Thymus (tissue), 14 donors: ENCODE results near the gene PSMB9. TPM values are rescaled to one million over a fixed set of nuclear protein-coding genes. Genes with fewer than 3 reads are reported as not detected.
"Not testable (repeated sequence)": the region's sequence is repeated elsewhere in the genome, so short reads cannot be mapped to it uniquely, and the experiment has no call there.

ENCODE experiments used
- DNase-seq, 9 donors: peaks; one replicate each; pipeline ENCODE4 v3.0.0-alpha.2; 2013; ENCODE audit warnings: low spot score in 9 of 9, low read depth in 6 of 9, missing footprints in 1 of 9
- H3K27ac ChIP-seq, 2 donors: one replicate each; pipeline ENCODE4 v1.5.1; 2013; ENCODE audit warnings: control low read depth in 1 of 2, low read depth in 1 of 2, low read length in 1 of 2, mild to moderate bottlenecking in 1 of 2, moderate library complexity in 1 of 2
- H3K27me3 ChIP-seq, 2 donors: one replicate each; pipeline ENCODE4 v1.5.1; 2013; ENCODE audit warnings: low read length in 1 of 2; ENCODE audit not compliant: control insufficient read depth in 2 of 2, insufficient read depth in 1 of 2
- H3K36me3 ChIP-seq, 2 donors: one replicate each; pipeline ENCODE4 v1.5.1; 2013; ENCODE audit warnings: low read length in 1 of 2, mild to moderate bottlenecking in 1 of 2, moderate library complexity in 1 of 2; ENCODE audit not compliant: control insufficient read depth in 2 of 2, insufficient read depth in 2 of 2
- H3K4me1 ChIP-seq, 2 donors: one replicate each; pipeline ENCODE4 v1.5.1; 2013; ENCODE audit warnings: low read length in 2 of 2; ENCODE audit not compliant: control insufficient read depth in 2 of 2, insufficient read depth in 2 of 2
- H3K4me3 ChIP-seq, 2 donors: one replicate each; pipeline ENCODE4 v1.5.1; 2013; ENCODE audit warnings: low read length in 2 of 2, control low read depth in 1 of 2, mild to moderate bottlenecking in 1 of 2
- H3K9me3 ChIP-seq, 2 donors: one replicate each; pipeline ENCODE4 v1.5.1; 2013; ENCODE audit warnings: low read length in 1 of 2, mild to moderate bottlenecking in 1 of 2; ENCODE audit not compliant: control insufficient read depth in 2 of 2, insufficient read depth in 1 of 2
- WGBS: extraction: QIAGEN DNeasy Blood & Tissue Kit; methylation state at CpG from one replicate; pipeline ENCODE4 v1.1.7; 2013; 5-methylcytosine and 5-hydroxymethylcytosine counted together
- long read RNA-seq, 10 donors: transcript quantifications; one replicate each; lab custom pipeline, GENCODE V29; 2026
- polyA plus RNA-seq: library from polyadenylated mRNA; stranded (reverse); fragments of 200-250 nt; gene quantifications from one replicate; pipeline ENCODE4 v1.2.3, GENCODE V29; 2013
- total RNA-seq: library from RNA; stranded (reverse); fragments of 120-200 nt; gene quantifications from one replicate; pipeline ENCODE4 v1.2.4, GENCODE V29; 2013
- donor health status: healthy.

Gene PSMB9
- 159 TPM for total RNA-seq
- polyA plus RNA-seq: 143 TPM
- long read RNA-seq, donor 1, transcript PSMB9-207 (6 exons, 782 nt): major isoform, 5 of 5 reads
- long read RNA-seq, donor 1, partial matches to known transcripts: 0 of 5 reads
- long read RNA-seq, donor 1, other reads (novel, unspliced or antisense): 0 of 5 reads
- long read RNA-seq, donor 2: 0 reads
- long read RNA-seq, donor 3, transcript PSMB9-207 (6 exons, 782 nt): major isoform, 121 of 214 reads
- long read RNA-seq, donor 3, partial matches to known transcripts: 91 of 214 reads
- long read RNA-seq, donor 3, other reads (novel, unspliced or antisense): 0 of 214 reads
- long read RNA-seq, donor 4, transcript PSMB9-207 (6 exons, 782 nt): major isoform, 44 of 94 reads
- long read RNA-seq, donor 4, partial matches to known transcripts: 50 of 94 reads
- long read RNA-seq, donor 4, other reads (novel, unspliced or antisense): 0 of 94 reads
- long read RNA-seq, donor 5, transcript PSMB9-207 (6 exons, 782 nt): major isoform, 147 of 232 reads
- long read RNA-seq, donor 5, partial matches to known transcripts: 85 of 232 reads
- long read RNA-seq, donor 5, other reads (novel, unspliced or antisense): 0 of 232 reads
- long read RNA-seq, donor 6, transcript PSMB9-207 (6 exons, 782 nt): major isoform, 57 of 67 reads
- long read RNA-seq, donor 6, partial matches to known transcripts: 10 of 67 reads
- long read RNA-seq, donor 6, other reads (novel, unspliced or antisense): 0 of 67 reads
- long read RNA-seq, donor 7, transcript PSMB9-207 (6 exons, 782 nt): major isoform, 73 of 178 reads
- long read RNA-seq, donor 7, partial matches to known transcripts: 77 of 178 reads
- long read RNA-seq, donor 7, other reads (novel, unspliced or antisense): 28 of 178 reads
- long read RNA-seq, donor 8, transcript PSMB9-207 (6 exons, 782 nt): major isoform, 28 of 36 reads
- long read RNA-seq, donor 8, partial matches to known transcripts: 8 of 36 reads
- long read RNA-seq, donor 8, other reads (novel, unspliced or antisense): 0 of 36 reads
- long read RNA-seq, donor 9, transcript PSMB9-207 (6 exons, 782 nt): major isoform, 25 of 74 reads
- long read RNA-seq, donor 9, partial matches to known transcripts: 31 of 74 reads
- long read RNA-seq, donor 9, other reads (novel, unspliced or antisense): 18 of 74 reads
- long read RNA-seq, donor 10, transcript PSMB9-207 (6 exons, 782 nt): major isoform, 57 of 81 reads
- long read RNA-seq, donor 10, partial matches to known transcripts: 24 of 81 reads
- long read RNA-seq, donor 10, other reads (novel, unspliced or antisense): 0 of 81 reads

DNA sequence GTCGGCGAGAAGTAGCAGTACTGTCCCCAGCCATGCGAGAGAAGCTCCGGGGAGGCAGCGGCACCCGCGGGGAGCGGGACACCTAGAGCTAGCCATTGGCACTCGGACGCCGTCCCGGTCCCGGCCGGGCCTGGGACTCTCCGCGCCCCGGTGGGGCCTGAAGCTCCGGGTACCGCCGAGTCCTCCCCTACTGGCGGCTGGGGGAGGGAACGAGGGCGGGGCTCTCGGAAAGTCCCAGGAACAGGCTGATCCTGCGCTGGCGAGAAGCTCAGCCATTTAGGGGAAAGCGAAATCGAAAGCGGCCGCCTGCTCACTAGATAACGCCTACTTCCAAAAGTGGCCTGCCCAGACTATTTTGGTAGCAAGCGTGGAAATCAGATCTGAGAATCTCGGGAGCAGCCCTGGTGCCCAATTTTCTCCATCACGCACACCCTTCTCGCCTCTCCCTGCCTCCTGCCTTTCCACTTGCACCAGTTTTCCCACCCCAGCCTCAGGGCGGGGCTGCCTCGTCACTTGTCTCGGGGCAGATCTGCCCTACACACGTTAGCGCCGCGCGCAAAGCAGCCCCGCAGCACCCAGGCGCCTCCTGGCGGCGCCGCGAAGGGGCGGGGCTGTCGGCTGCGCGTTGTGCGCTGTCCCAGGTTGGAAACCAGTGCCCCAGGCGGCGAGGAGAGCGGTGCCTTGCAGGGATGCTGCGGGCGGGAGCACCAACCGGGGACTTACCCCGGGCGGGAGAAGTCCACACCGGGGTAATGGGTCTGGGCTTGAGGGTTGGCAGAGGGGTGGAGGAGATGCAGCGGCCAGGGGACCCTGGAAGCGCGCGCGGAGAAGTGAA is at the start of gene PSMB9, which contains the start of gene TAP1:
Gene PSMB9 (plus strand): TSS at position 652 of the 835 bp plus-strand sequence. CDS start 38 bp downstream, at position 690.
Gene TAP1 (minus strand): TSS at position 164 of the 835 bp plus-strand sequence. CDS start 68 bp downstream, at position 96.
- Histone ChIP-seq H3K27me3 (peaks cover 0 to 2% of the 10 kb centered on the region in 2 donors), H3K27ac (peak within 1 kb of the TSS; percentile 95 to 96), H3K4me3 (peak within 1 kb of the TSS; percentile 83 to 100), H3K36me3 (peaks cover 30 to 58% of the 10 kb centered on the region in 2 donors), H3K9me3 (no peaks in the 10 kb centered on the region), H3K4me1 (peaks cover 16 to 44% of the 10 kb centered on the region in 2 donors)
- WGBS: under 1% methylated on average over 68 of the region's 68 CpGs
- peak; percentile 87 to 97 (median 94) for DNase-seq

DNA sequence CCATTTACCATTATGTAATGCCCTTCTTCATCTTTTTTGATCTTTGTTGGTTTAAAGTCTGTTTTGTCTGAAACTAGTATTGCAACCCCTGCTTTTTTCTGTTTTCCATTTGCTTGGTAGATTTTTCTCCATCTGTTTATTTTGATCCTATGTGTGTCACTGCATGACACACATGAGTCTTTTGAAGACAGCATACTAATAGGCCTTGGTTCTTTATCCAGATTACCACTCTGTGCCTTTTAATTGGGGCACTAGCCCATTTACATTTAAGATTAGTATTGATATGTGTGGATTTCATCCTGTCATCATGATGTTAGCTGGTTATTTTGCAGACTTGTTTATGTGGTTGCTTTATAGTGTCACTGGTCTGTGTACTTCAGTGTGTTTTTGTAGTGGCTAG is 48.6 kb upstream of the PSMB9 start:
- not testable (repeated sequence) for H3K4me1 ChIP-seq, H3K27me3 ChIP-seq, H3K36me3 ChIP-seq, H3K4me3 ChIP-seq, H3K9me3 ChIP-seq, H3K27ac ChIP-seq, DNase-seq

DNA sequence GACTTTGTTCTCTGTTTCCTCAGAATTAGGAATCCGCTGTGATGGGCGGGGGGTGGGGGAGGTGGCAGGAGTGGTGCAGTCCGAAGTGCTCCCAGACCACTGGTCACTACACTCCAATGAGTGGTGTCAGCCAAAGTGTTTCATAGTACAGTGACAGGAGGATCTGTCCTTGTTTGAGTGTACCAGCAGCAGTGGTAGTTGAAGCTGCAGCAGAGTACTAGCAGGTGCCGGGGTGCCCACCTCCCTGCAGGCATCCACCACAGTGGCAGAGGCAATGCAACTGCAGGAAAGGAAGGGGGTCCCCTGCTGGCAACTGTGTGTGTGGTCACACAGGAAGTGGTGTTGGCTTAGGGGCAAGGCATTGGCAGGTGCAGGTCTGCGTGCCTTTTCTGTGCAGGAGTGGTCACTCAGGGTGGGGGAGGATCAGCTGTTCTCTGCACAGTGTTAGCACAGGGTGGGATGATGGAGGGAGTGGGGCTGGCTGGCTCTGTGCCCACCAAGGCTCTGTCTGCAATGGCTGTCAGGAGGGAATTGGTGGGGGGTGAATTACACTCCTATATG is 46.9 kb upstream of the PSMB9 start:
- Histone ChIP-seq H3K4me3 (no peak overlapping the region), H3K4me1 (peaks cover 0 to 4% of the 10 kb centered on the region in 2 donors), H3K27me3 (no peaks in the 10 kb centered on the region), H3K36me3 (no peaks in the 10 kb centered on the region), H3K27ac (no peak overlapping the region), H3K9me3 (no peaks in the 10 kb centered on the region)
- peak in 2 of 9 donors; percentile 20 to 47 for DNase-seq
- 68% methylated on average over 5 of the region's 5 CpGs for WGBS

DNA sequence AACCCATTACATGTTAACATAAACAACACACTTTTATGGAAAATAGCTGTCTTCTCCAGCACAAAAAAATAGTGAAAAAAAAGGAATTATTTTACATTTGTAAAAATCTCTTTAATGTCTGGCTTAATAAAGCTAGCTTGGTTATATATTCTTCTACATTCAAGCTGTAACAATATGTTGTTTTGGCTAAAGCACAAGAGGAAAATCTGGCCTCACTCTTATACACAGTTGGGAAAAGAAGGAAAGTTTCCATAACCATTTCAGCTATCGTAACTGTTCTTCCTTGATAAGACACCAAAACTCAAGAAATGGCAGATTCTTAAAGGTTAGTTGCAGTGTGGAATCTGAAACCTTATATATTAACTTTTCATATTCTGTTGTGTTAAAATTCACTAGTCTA is 44.8 kb upstream of the PSMB9 start:
- WGBS: 56% methylated on average over 1 of the region's 1 CpG
- Histone ChIP-seq H3K4me1 (peaks cover 0 to 4% of the 10 kb centered on the region in 2 donors), H3K4me3 (no peak overlapping the region)

DNA sequence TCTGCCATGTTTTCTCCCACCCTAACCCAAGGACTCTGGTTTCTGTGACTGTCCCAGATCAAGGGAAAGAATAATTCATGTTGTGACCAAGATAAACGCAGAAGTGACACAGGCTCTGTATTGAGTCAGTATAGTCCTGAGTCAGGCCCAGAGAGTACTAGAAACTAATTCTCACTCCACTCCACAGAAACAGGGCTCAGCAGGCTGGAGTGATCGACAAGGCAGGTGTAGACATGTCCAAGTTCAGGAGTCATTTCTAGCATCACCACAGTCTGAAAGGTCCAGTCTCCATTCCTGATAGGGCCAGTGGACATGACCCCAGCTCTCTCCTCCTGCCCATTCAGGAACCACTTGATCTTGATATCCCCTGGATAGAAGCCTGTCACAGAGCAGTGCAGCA is 39.8 kb upstream of the PSMB9 start:
- no peak overlapping the region for H3K4me3 ChIP-seq
- H3K9me3 ChIP-seq: no peaks in the 10 kb centered on the region
- no peaks in the 10 kb centered on the region for H3K36me3 ChIP-seq
- DNase-seq: no peak
- H3K27me3 ChIP-seq: no peaks in the 10 kb centered on the region
- H3K27ac ChIP-seq: no peak overlapping the region
- H3K4me1 ChIP-seq: no peaks in the 10 kb centered on the region
- WGBS: 75% methylated on average over 2 of the region's 2 CpGs

More for the DNA sequence above, 44.8 kb upstream of the PSMB9 start:
- no peaks in the 10 kb centered on the region for H3K27me3 ChIP-seq
- no peak overlapping the region for H3K27ac ChIP-seq
- H3K9me3 ChIP-seq: no peaks in the 10 kb centered on the region
- no peak for DNase-seq
- H3K36me3 ChIP-seq: no peaks in the 10 kb centered on the region

DNA sequence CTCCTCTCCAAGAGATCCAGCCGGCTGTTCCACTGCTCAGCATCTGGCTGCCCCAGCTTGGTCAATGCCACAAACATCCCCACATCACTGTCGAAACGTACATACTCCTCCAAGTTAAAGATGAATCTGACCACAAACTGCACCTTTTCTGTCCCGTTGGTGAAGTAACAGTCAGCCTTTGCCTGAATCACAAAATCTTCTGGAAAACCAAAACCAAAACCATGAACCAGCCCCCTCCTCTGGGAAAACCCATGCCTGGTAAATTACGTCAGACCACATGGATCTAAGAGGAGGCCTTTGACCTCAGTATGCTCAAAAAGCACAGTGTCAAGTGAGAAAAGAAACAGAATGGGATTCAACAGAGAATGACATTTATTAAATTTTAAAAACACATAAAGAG is 38.9 kb upstream of the PSMB9 start:
- no peak for DNase-seq
- WGBS: 60% methylated on average over 5 of the region's 5 CpGs

DNA sequence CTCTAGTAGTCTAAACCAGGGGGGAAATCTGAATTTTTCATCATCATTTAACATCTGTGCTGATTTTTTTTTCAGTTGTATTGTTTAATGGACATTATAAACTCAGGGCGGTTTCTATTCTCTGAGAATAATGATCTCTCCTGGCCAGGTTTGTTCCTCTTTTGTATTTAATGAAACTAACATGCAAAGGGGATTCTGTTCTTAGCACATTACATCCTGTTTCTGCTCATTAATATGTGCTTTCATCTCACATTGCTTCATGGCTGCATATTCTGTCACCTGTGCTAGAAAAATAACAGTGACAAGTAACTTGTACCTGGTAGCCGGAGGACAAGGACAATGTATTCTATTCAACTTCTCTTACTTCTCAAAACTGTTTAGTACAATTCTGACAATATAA is 38.0 kb upstream of the PSMB9 start:
- DNase-seq: no peak
- peak overlapping the region in 1 of 2 donors; percentile 9 for H3K4me3 ChIP-seq
- H3K36me3 ChIP-seq: no peaks in the 10 kb centered on the region
- WGBS: 64% methylated on average over 2 of the region's 2 CpGs
- H3K9me3 ChIP-seq: no peaks in the 10 kb centered on the region
- H3K27ac ChIP-seq: peak overlapping the region in 1 of 2 donors; percentile 70
- H3K27me3 ChIP-seq: no peaks in the 10 kb centered on the region
- H3K4me1 ChIP-seq: no peaks in the 10 kb centered on the region

More for the DNA sequence above, 38.9 kb upstream of the PSMB9 start:
- no peak overlapping the region for H3K4me3 ChIP-seq
- no peaks in the 10 kb centered on the region for H3K9me3 ChIP-seq
- no peaks in the 10 kb centered on the region for H3K4me1 ChIP-seq
- H3K27me3 ChIP-seq: no peaks in the 10 kb centered on the region
- H3K27ac ChIP-seq: no peak overlapping the region
- H3K36me3 ChIP-seq: no peaks in the 10 kb centered on the region

DNA sequence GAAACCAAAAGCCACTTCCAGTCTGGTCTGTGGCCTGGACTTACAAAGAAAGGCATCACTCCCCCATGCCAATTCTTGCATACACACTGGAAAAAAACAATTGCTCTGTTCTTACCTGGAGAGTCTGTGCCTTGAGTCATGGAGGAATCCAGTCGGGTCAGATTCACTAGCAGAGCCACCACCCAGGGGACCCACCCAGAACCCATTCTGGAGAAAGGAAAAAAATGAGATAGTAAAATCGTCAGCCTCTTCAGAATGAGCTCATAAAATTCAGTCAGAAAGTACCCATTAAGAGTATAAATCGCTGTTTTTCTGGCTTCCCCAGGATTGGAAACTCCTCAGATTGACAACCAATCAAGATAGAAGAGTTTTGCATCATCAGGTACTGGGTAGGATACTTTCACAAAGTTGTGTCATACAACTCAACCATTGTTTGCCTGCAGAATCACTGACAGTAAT is 37.2 kb upstream of the PSMB9 start, which contains the start of gene HLA-DOB:
Gene HLA-DOB (minus strand): TSS at position 257 of the 459 bp plus-strand sequence. CDS start 51 bp downstream, at position 206.
- WGBS: 88% methylated on average over 3 of the region's 3 CpGs
- peak in 1 of 9 donors; percentile 55 for DNase-seq
- Histone ChIP-seq H3K4me1 (no peaks in the 10 kb centered on the region), H3K27ac (peak within 1 kb of the TSS; percentile 66 to 70), H3K27me3 (no peaks in the 10 kb centered on the region), H3K9me3 (no peaks in the 10 kb centered on the region), H3K4me3 (peak within 1 kb of the TSS in 1 of 2 donors; percentile 9), H3K36me3 (no peaks in the 10 kb centered on the region)
